NCI-H510A treated with DMSO at 0.1 percent for 48 hours (cell line): ENCODE measurements around the gene MGAT5B.

Source experiments
- DNase-seq: peaks from one replicate; lab custom pipeline; 2025; lab: John Stamatoyannopoulos, UW

The MGAT5B gene

GRCh38 chr17:76880268-76880667 is 12.1 kb downstream of the MGAT5B start:
- DNase-seq: no peak

- no peak for DNase-seq
These were observed 12.8 kb downstream of the MGAT5B start for GRCh38 chr17:76880971-76881370.

GRCh38 chr17:76881408-76881807 is 13.2 kb downstream of the MGAT5B start:
- no peak for DNase-seq

- no peak for DNase-seq
These were observed 13.8 kb downstream of the MGAT5B start for GRCh38 chr17:76881966-76882365.

- no peak for DNase-seq
These were observed 15.7 kb downstream of the MGAT5B start for GRCh38 chr17:76883744-76884525.

GRCh38 chr17:76884995-76885893 is 17.0 kb downstream of the MGAT5B start:
- DNase-seq: no peak

- no peak for DNase-seq
These were observed 17.7 kb downstream of the MGAT5B start for GRCh38 chr17:76885894-76886290.

GRCh38 chr17:76886395-76886794 is 18.2 kb downstream of the MGAT5B start:
- DNase-seq: no peak

GRCh38 chr17:76887802-76888201 is 19.6 kb downstream of the MGAT5B start:
- DNase-seq: no peak

GRCh38 chr17:76888661-76889060 is 20.5 kb downstream of the MGAT5B start:
- DNase-seq: no peak

- no peak for DNase-seq
These were observed 21.1 kb downstream of the MGAT5B start for GRCh38 chr17:76889323-76889722.

- no peak for DNase-seq
These were observed 24.1 kb downstream of the MGAT5B start for GRCh38 chr17:76892329-76892728.

GRCh38 chr17:76893623-76894334 is 25.6 kb downstream of the MGAT5B start:
- DNase-seq: no peak

GRCh38 chr17:76894842-76895241 is 26.6 kb downstream of the MGAT5B start:
- DNase-seq: no peak

GRCh38 chr17:76897023-76897422 is 28.8 kb downstream of the MGAT5B start:
- no peak for DNase-seq

- DNase-seq: no peak
These were observed 31.2 kb downstream of the MGAT5B start for GRCh38 chr17:76899414-76899813.

GRCh38 chr17:76900723-76901122 is 32.5 kb downstream of the MGAT5B start:
- DNase-seq: no peak

GRCh38 chr17:76901542-76902197 is 33.5 kb downstream of the MGAT5B start:
- no peak for DNase-seq

- no peak for DNase-seq
These were observed 34.3 kb downstream of the MGAT5B start for GRCh38 chr17:76902476-76902875.

GRCh38 chr17:76903631-76904030 is 35.4 kb downstream of the MGAT5B start:
- no peak for DNase-seq

GRCh38 chr17:76904116-76904515 is 35.9 kb downstream of the MGAT5B start:
- DNase-seq: no peak

GRCh38 chr17:76905036-76905435 is 36.8 kb downstream of the MGAT5B start:
- DNase-seq: no peak
